ENCODE measurements around the gene MYRIP. TPM values are rescaled to one million over a fixed set of nuclear protein-coding genes. Genes with fewer than 3 reads are reported as not detected.

MYRIP gene
- 0.54 and 0.65 TPM in 2 replicates for total RNA-seq

GRCh38 chr3:39809181-39809994, at the start of gene MYRIP:
Gene MYRIP (plus strand): TSS chr3:39809609. CDS start chr3:39900817, 91,208 bp downstream.

GRCh38 chr3:40309418-40309924, 500.1 kb downstream of the MYRIP start, which contains the start of gene EIF1B:
Gene EIF1B (plus strand): TSS chr3:40309707. CDS start chr3:40309942, 235 bp downstream.

All from cardiac atrium fibroblast (primary cell).